ENCODE data around the gene TMEM175.

Gene TMEM175

DNA sequence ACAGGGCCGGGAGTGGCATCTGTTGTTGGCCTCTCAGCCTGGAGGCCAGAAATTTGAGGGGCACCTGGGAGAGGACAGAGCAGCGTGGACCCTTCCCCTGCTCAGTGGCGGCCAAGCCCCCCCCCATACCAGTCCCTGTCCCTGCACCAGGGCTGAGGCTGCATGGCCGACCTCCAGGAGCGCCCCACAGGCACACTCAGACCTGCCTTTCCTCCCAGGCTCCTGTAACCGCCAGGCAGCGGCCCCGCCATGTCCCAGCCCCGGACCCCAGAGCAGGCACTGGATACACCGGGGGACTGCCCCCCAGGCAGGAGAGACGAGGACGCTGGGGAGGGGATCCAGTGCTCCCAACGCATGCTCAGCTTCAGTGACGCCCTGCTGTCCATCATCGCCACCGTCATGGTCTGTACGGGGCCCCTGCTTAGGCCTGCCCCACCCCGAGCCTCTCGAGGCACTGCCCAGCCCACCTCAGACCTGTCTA lies 15.3 kb downstream of the TMEM175 start:
- Histone ChIP-seq H3K27ac (ENCODE audit: low read length) (no peak overlapping the region), H3K27me3 (ENCODE audit: control insufficient read depth, insufficient read depth, low read length) (no peaks in the 10 kb centered on the region), H3K36me3 (ENCODE audit: control insufficient read depth, insufficient read depth, low read length) (no peaks in the 10 kb centered on the region; the same call in 1 of the 2 replicates), H3K9me3 (ENCODE audit: control insufficient read depth, insufficient read depth, low read length) (no peaks in the 10 kb centered on the region), H3K4me3 (ENCODE audit: low read length) (no peak overlapping the region), H3K4me1 (ENCODE audit: control insufficient read depth, insufficient read depth, low read length) (peaks cover 2% of the 10 kb centered on the region)
- DNase-seq (ENCODE audit: low read depth, low spot score), result no peak
- no CpG with 5 or more reads among the region's 19 CpGs for WGBS (ENCODE audit: insufficient coverage, insufficient read length)

GRCh38 chr4:948101-948935 lies 16.1 kb downstream of the TMEM175 start:
- DNase-seq (ENCODE audit: low read depth, low spot score), result no peak
- no peak overlapping the region for H3K27ac ChIP-seq (ENCODE audit: low read length)
- no peaks in the 10 kb centered on the region for H3K27me3 ChIP-seq (ENCODE audit: control insufficient read depth, insufficient read depth, low read length)
- H3K36me3 ChIP-seq (ENCODE audit: control insufficient read depth, insufficient read depth, low read length), result no peaks in the 10 kb centered on the region; the same call in 1 of the 2 replicates
- H3K4me3 ChIP-seq (ENCODE audit: low read length), result no peak overlapping the region
- peaks cover 2% of the 10 kb centered on the region for H3K4me1 ChIP-seq (ENCODE audit: control insufficient read depth, insufficient read depth, low read length)
- WGBS (ENCODE audit: insufficient coverage, insufficient read length), result no CpG with 5 or more reads among the region's 33 CpGs
- no peaks in the 10 kb centered on the region for H3K9me3 ChIP-seq (ENCODE audit: control insufficient read depth, insufficient read depth, low read length)

DNA sequence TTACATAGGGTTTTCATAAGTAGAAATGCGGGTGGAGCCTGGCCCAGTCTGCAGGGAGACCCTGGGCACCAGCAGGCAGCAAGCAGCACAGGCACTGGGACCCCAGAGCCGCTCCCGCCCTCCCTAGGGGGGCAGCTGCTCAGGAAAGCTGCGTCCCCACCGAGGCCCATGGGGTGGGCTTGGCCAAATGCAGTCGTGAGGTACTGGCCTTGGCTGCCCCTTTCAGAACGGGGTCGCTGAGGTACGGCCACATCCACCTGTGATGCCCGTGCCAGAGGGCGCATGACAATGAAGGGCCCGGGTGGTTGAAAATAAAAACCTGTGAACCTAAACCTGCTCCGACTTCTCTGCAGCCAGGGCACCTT lies 16.7 kb downstream of the TMEM175 start:
- WGBS (ENCODE audit: insufficient coverage, insufficient read length), result no CpG with 5 or more reads among the region's 13 CpGs
- Histone ChIP-seq H3K27me3 (ENCODE audit: control insufficient read depth, insufficient read depth, low read length) (no peaks in the 10 kb centered on the region), H3K9me3 (ENCODE audit: control insufficient read depth, insufficient read depth, low read length) (no peaks in the 10 kb centered on the region), H3K27ac (ENCODE audit: low read length) (no peak overlapping the region), H3K36me3 (ENCODE audit: control insufficient read depth, insufficient read depth, low read length) (no peaks in the 10 kb centered on the region; the same call in 1 of the 2 replicates), H3K4me1 (ENCODE audit: control insufficient read depth, insufficient read depth, low read length) (peaks cover 2% of the 10 kb centered on the region), H3K4me3 (ENCODE audit: low read length) (no peak overlapping the region)
- no peak for DNase-seq (ENCODE audit: low read depth, low spot score)

- Histone ChIP-seq H3K27me3 (ENCODE audit: control insufficient read depth, insufficient read depth, low read length) (no peaks in the 10 kb centered on the region), H3K4me1 (ENCODE audit: control insufficient read depth, insufficient read depth, low read length) (peaks cover 2% of the 10 kb centered on the region), H3K36me3 (ENCODE audit: control insufficient read depth, insufficient read depth, low read length) (no peaks in the 10 kb centered on the region; the same call in 1 of the 2 replicates), H3K4me3 (ENCODE audit: low read length) (no peak overlapping the region), H3K27ac (ENCODE audit: low read length) (no peak overlapping the region), H3K9me3 (ENCODE audit: control insufficient read depth, insufficient read depth, low read length) (no peaks in the 10 kb centered on the region)
- WGBS (ENCODE audit: insufficient coverage, insufficient read length), result no CpG with 5 or more reads among the region's 20 CpGs
- DNase-seq (ENCODE audit: low read depth, low spot score), result no peak
These were observed 17.4 kb downstream of the TMEM175 start for GRCh38 chr4:949656-950055.

- no peak overlapping the region for H3K27ac ChIP-seq (ENCODE audit: low read length)
- no CpG with 5 or more reads among the region's 30 CpGs for WGBS (ENCODE audit: insufficient coverage, insufficient read length)
- no peaks in the 10 kb centered on the region for H3K9me3 ChIP-seq (ENCODE audit: control insufficient read depth, insufficient read depth, low read length)
- no peaks in the 10 kb centered on the region; the same call in 1 of the 2 replicates for H3K4me1 ChIP-seq (ENCODE audit: control insufficient read depth, insufficient read depth, low read length)
- H3K27me3 ChIP-seq (ENCODE audit: control insufficient read depth, insufficient read depth, low read length), result no peaks in the 10 kb centered on the region
- DNase-seq (ENCODE audit: low read depth, low spot score), result no peak
- H3K36me3 ChIP-seq (ENCODE audit: control insufficient read depth, insufficient read depth, low read length), result no peaks in the 10 kb centered on the region; the same call in 1 of the 2 replicates
- no peak overlapping the region for H3K4me3 ChIP-seq (ENCODE audit: low read length)
These were observed 18.1 kb downstream of the TMEM175 start for GRCh38 chr4:950136-951020.

GRCh38 chr4:951186-951585 lies 18.9 kb downstream of the TMEM175 start:
- Histone ChIP-seq H3K27me3 (ENCODE audit: control insufficient read depth, insufficient read depth, low read length) (no peaks in the 10 kb centered on the region), H3K36me3 (ENCODE audit: control insufficient read depth, insufficient read depth, low read length) (no peaks in the 10 kb centered on the region; the same call in 1 of the 2 replicates), H3K27ac (ENCODE audit: low read length) (no peak overlapping the region), H3K4me3 (ENCODE audit: low read length) (no peak overlapping the region), H3K4me1 (ENCODE audit: control insufficient read depth, insufficient read depth, low read length) (no peaks in the 10 kb centered on the region), H3K9me3 (ENCODE audit: control insufficient read depth, insufficient read depth, low read length) (no peaks in the 10 kb centered on the region)
- no peak for DNase-seq (ENCODE audit: low read depth, low spot score)
- WGBS (ENCODE audit: insufficient coverage, insufficient read length), result no CpG with 5 or more reads among the region's 7 CpGs

GRCh38 chr4:951594-952468 lies 19.6 kb downstream of the TMEM175 start:
- H3K4me1 ChIP-seq (ENCODE audit: control insufficient read depth, insufficient read depth, low read length), result no peaks in the 10 kb centered on the region
- no peaks in the 10 kb centered on the region for H3K36me3 ChIP-seq (ENCODE audit: control insufficient read depth, insufficient read depth, low read length)
- WGBS (ENCODE audit: insufficient coverage, insufficient read length), result no CpG with 5 or more reads among the region's 23 CpGs
- no peak overlapping the region for H3K27ac ChIP-seq (ENCODE audit: low read length)
- DNase-seq (ENCODE audit: low read depth, low spot score), result no peak
- H3K9me3 ChIP-seq (ENCODE audit: control insufficient read depth, insufficient read depth, low read length), result no peaks in the 10 kb centered on the region
- H3K27me3 ChIP-seq (ENCODE audit: control insufficient read depth, insufficient read depth, low read length), result no peaks in the 10 kb centered on the region
- H3K4me3 ChIP-seq (ENCODE audit: low read length), result no peak overlapping the region

- H3K4me3 ChIP-seq (ENCODE audit: low read length), result no peak overlapping the region
- no CpG with 5 or more reads among the region's 28 CpGs for WGBS (ENCODE audit: insufficient coverage, insufficient read length)
- H3K27ac ChIP-seq (ENCODE audit: low read length), result no peak overlapping the region
- no peaks in the 10 kb centered on the region for H3K4me1 ChIP-seq (ENCODE audit: control insufficient read depth, insufficient read depth, low read length)
- no peaks in the 10 kb centered on the region for H3K27me3 ChIP-seq (ENCODE audit: control insufficient read depth, insufficient read depth, low read length)
- no peak for DNase-seq (ENCODE audit: low read depth, low spot score)
- H3K36me3 ChIP-seq (ENCODE audit: control insufficient read depth, insufficient read depth, low read length), result no peaks in the 10 kb centered on the region
- H3K9me3 ChIP-seq (ENCODE audit: control insufficient read depth, insufficient read depth, low read length), result no peaks in the 10 kb centered on the region
These were observed 20.8 kb downstream of the TMEM175 start for GRCh38 chr4:952881-953573.

GRCh38 chr4:953574-953915 lies 21.3 kb downstream of the TMEM175 start:
- Histone ChIP-seq H3K36me3 (ENCODE audit: control insufficient read depth, insufficient read depth, low read length) (no peaks in the 10 kb centered on the region), H3K4me3 (ENCODE audit: low read length) (no peak overlapping the region), H3K27ac (ENCODE audit: low read length) (no peak overlapping the region), H3K4me1 (ENCODE audit: control insufficient read depth, insufficient read depth, low read length) (no peaks in the 10 kb centered on the region), H3K27me3 (ENCODE audit: control insufficient read depth, insufficient read depth, low read length) (no peaks in the 10 kb centered on the region), H3K9me3 (ENCODE audit: control insufficient read depth, insufficient read depth, low read length) (no peaks in the 10 kb centered on the region)
- no peak for DNase-seq (ENCODE audit: low read depth, low spot score)
- no CpG with 5 or more reads among the region's 13 CpGs for WGBS (ENCODE audit: insufficient coverage, insufficient read length)
